Left ventricle myocardium inferior (tissue), 1 donor: ENCODE measurements around the gene ROBO3. TPM values are rescaled to one million over a fixed set of nuclear protein-coding genes. Genes with fewer than 3 reads are reported as not detected.

Experiments used
- DNase-seq: peaks from one replicate; pipeline ENCODE4 v3.0.0-alpha.2; 2020
- H3K27ac ChIP-seq: fragments of 200-600 bp; replicated peaks from 2 replicates; pipeline ENCODE4 v1.8.0; 2021
- H3K27me3 ChIP-seq: fragments of 200-600 bp; 2 replicates; pipeline ENCODE4 v1.8.0; 2021; ENCODE audit warnings: low read depth
- H3K36me3 ChIP-seq: fragments of 200-600 bp; 2 replicates; pipeline ENCODE4 v1.8.0; 2021
- H3K4me1 ChIP-seq: fragments of 200-600 bp; 2 replicates; pipeline ENCODE4 v1.8.0; 2021
- H3K4me3 ChIP-seq: fragments of 200-600 bp; 2 replicates; pipeline ENCODE4 v1.8.0; 2021; ENCODE audit warnings: mild to moderate bottlenecking, moderate library complexity
- H3K9me3 ChIP-seq: fragments of 200-600 bp; replicated peaks from 2 replicates; pipeline ENCODE4 v1.8.0; 2021
- CTCF ChIP-seq: fragments of 200-600 bp; IDR thresholded peaks from 2 replicates; pipeline ENCODE4 v1.8.0; 2021; ENCODE audit warnings: antibody characterized with exemption, mild to moderate bottlenecking, borderline replicate concordance
- intact Hi-C: fragments of 100-400 bp; cut with micrococcal nuclease; formaldehyde crosslinking; loops from one replicate; pipeline ENCODE4 v1.11.0; 2022
- total RNA-seq: library from RNA; stranded (reverse); fragmentation: NEBNext Ultra II Directional; extraction: Animal tissue kit (Norgen Biotek cat#: 25700); gene quantifications from one replicate; pipeline ENCODE4 v1.2.1, GENCODE V29; 2021
- donor health status: DM: no; HTN: yes; CAD: no; lungs with severe emphysema.

The ROBO3 gene
- total RNA-seq, 1 donor from 2014 or later, result 3.9 TPM

GRCh38 chr11:124928942-124929665, 63.9 kb downstream of the ROBO3 start:
- no peak for DNase-seq
- Histone ChIP-seq H3K27ac (no peak overlapping the region), H3K4me3 (no peak overlapping the region), H3K36me3 (no peaks in the 10 kb centered on the region), H3K27me3 (no peaks in the 10 kb centered on the region), H3K9me3 (no peaks in the 10 kb centered on the region), H3K4me1 (no peaks in the 10 kb centered on the region)
- intact Hi-C loops, result no loop called here
- no peak for TF ChIP-seq CTCF

- H3K27me3 ChIP-seq, result peaks cover 13% of the 10 kb centered on the region
- intact Hi-C loops, result no loop called here
- no peak for DNase-seq
- no peaks in the 10 kb centered on the region for H3K36me3 ChIP-seq
- H3K9me3 ChIP-seq, result no peaks in the 10 kb centered on the region
- H3K4me1 ChIP-seq, result no peaks in the 10 kb centered on the region
- H3K27ac ChIP-seq, result no peak overlapping the region
- TF ChIP-seq CTCF, result no peak
- no peak overlapping the region for H3K4me3 ChIP-seq
Observed at GRCh38 chr11:124930799-124931198, 65.6 kb downstream of the ROBO3 start.

Other genes starting within 250 kb of the ROBO3 start
- 23.3 TPM for gene TBRG1, start 242.6 kb upstream of the ROBO3 start, total RNA-seq
- 68.8 TPM for gene SIAE, start 191.7 kb upstream of the ROBO3 start, total RNA-seq
- gene SPA17, start 191.5 kb upstream of the ROBO3 start, total RNA-seq, result 3.0 TPM
- gene NRGN, start 125.5 kb upstream of the ROBO3 start, total RNA-seq, result 5.0 TPM
- gene VSIG2, start 113.2 kb upstream of the ROBO3 start, total RNA-seq, result 1.2 TPM
- 40.0 TPM for gene ESAM, start 103.1 kb upstream of the ROBO3 start, total RNA-seq
- 2.7 TPM for gene MSANTD2, start 65.0 kb upstream of the ROBO3 start, total RNA-seq
- gene ROBO4, start 32.4 kb downstream of the ROBO3 start, total RNA-seq, result 20.7 TPM
- not detected for gene HEPN1, start 53.8 kb downstream of the ROBO3 start, total RNA-seq
- not detected for gene HEPACAM, start 70.6 kb downstream of the ROBO3 start, total RNA-seq
- gene CCDC15, start 88.8 kb downstream of the ROBO3 start, total RNA-seq, result 0.25 TPM
- gene SLC37A2, start 197.9 kb downstream of the ROBO3 start, total RNA-seq, result 2.4 TPM
- gene TMEM218, start 246.2 kb downstream of the ROBO3 start, total RNA-seq, result 6.2 TPM